Keratinocyte (primary cell): ENCODE results near the gene SMCO2. TPM values are rescaled to one million over a fixed set of nuclear protein-coding genes. Genes with fewer than 3 reads are reported as not detected.

Source experiments
- DNase-seq: peaks from one replicate; pipeline ENCODE4 v3.0.0-alpha.2; 2011; ENCODE audit warnings: low read depth, missing footprints, low spot score
- FAIRE-seq: peaks from 2 replicates; lab custom pipeline; 2011; peaks lifted over from hg19 to GRCh38; lab: Jason Lieb, UNC
- H2AFZ ChIP-seq: 2 replicates; pipeline ENCODE4 v1.6.0; 2012; ENCODE audit warnings: low read length, control low read depth, inconsistent platforms; ENCODE audit not compliant: control insufficient read depth
- H3K27ac ChIP-seq: 2 replicates; pipeline ENCODE4 v1.5.1; 2011; ENCODE audit warnings: low read length; ENCODE audit not compliant: control insufficient read depth, insufficient read depth
- H3K27me3 ChIP-seq: 3 replicates; pipeline ENCODE4 v1.6.0; 2011; ENCODE audit warnings: low read length; ENCODE audit not compliant: control insufficient read depth, insufficient read depth; ENCODE audit errors: extremely low read depth
- H3K36me3 ChIP-seq, 2 experiments: 2 replicates in 1 of 2; 3 replicates in 1 of 2; pipeline ENCODE4 v1.5.1; 2011; ENCODE audit warnings: low read length in 2 of 2, mild to moderate bottlenecking in 1 of 2; ENCODE audit not compliant: control insufficient read depth in 2 of 2, insufficient read depth in 2 of 2; ENCODE audit errors: extremely low read depth in 1 of 2
- H3K4me1 ChIP-seq: 3 replicates; pipeline ENCODE4 v1.5.1; 2011; ENCODE audit warnings: low read length; ENCODE audit not compliant: control insufficient read depth, insufficient read depth; ENCODE audit errors: extremely low read depth
- H3K4me2 ChIP-seq: 3 replicates; pipeline ENCODE4 v1.6.0; 2011; ENCODE audit warnings: low read depth, low read length; ENCODE audit not compliant: control insufficient read depth, insufficient read depth; ENCODE audit errors: extremely low read depth
- H3K4me3 ChIP-seq, 3 experiments: fragments of 200-600 bp in 1 of 3; sonication (generic) in 1 of 3; 2 replicates in 2 of 3; 3 replicates in 1 of 3; pipeline ENCODE4 v1.5.1; 2011 to 2016; ENCODE audit warnings: low read length in 3 of 3, mild to moderate bottlenecking in 3 of 3, control low read depth in 2 of 3, inconsistent platforms in 1 of 3, low read depth in 1 of 3, mixed read lengths in 1 of 3, mixed run types in 1 of 3, moderate library complexity in 1 of 3; ENCODE audit not compliant: control insufficient read depth in 2 of 3, insufficient read depth in 2 of 3; ENCODE audit errors: extremely low read depth in 1 of 3
- H3K79me2 ChIP-seq: 2 replicates; pipeline ENCODE4 v1.6.0; 2012; ENCODE audit warnings: low read length; ENCODE audit not compliant: control insufficient read depth, insufficient read depth
- H3K9ac ChIP-seq: 3 replicates; pipeline ENCODE4 v1.6.0; 2011; ENCODE audit warnings: low read length; ENCODE audit not compliant: control insufficient read depth, insufficient read depth; ENCODE audit errors: extremely low read depth
- H3K9me1 ChIP-seq: 3 replicates; pipeline ENCODE4 v1.6.0; 2011; ENCODE audit warnings: low read length; ENCODE audit not compliant: control insufficient read depth, insufficient read depth; ENCODE audit errors: extremely low read depth
- H3K9me3 ChIP-seq: 2 replicates; pipeline ENCODE4 v1.5.1; 2012; ENCODE audit warnings: low read depth, low read length; ENCODE audit not compliant: control insufficient read depth
- H4K20me1 ChIP-seq: 3 replicates; pipeline ENCODE4 v1.6.0; 2011; ENCODE audit warnings: low read length; ENCODE audit not compliant: control insufficient read depth, insufficient read depth; ENCODE audit errors: extremely low read depth
- CTCF ChIP-seq, 3 experiments: IDR thresholded peaks in 1 of 3; conservative IDR thresholded peaks in 1 of 3; optimal IDR thresholded peaks in 1 of 3; 2 replicates in 2 of 3; 3 replicates in 1 of 3; pipeline versions ENCODE3 to v1.5.1; 2011; ENCODE audit warnings: low read length in 3 of 3, mild to moderate bottlenecking in 3 of 3, moderate library complexity in 2 of 3, control low read depth in 1 of 3, inconsistent platforms in 1 of 3; ENCODE audit not compliant: insufficient read depth in 2 of 3; ENCODE audit errors: extremely low read depth in 1 of 3
- EZH2 ChIP-seq: IDR thresholded peaks from one replicate; pipeline ENCODE4 v1.6.1; 2012; ENCODE audit warnings: inconsistent platforms, mild to moderate bottlenecking, low read length, moderate library complexity
- dilution Hi-C: fragments of 300-500 bp; cut with MboI; formaldehyde crosslinking; loops from one replicate; pipeline ENCODE4 v1.7.0; 2020; ENCODE audit warnings: low sequenced_read_pairs; ENCODE audit not compliant: extremely low pct_ligation_motif_present
- polyA plus RNA-seq, 5 experiments: library from polyadenylated mRNA; depleted of rRNA in 3 of 5; stranded (reverse) in 3 of 5; stranded (forward) in 1 of 5; unstranded in 1 of 5; fragments of >200 nt; gene quantifications; 1 replicate in 1 of 5; 2 replicates in 3 of 5; 3 replicates in 1 of 5; pipeline versions ENCODE4 v1.2.1 to v1.2.3, GENCODE V29; 2011 to 2012; ENCODE audit warnings: missing spikeins in 2 of 5, low read depth in 1 of 5, low replicate concordance in 1 of 5

Gene SMCO2
- polyA plus RNA-seq, 1 donor (not counting 4 experiments of a cell fraction or from before 2014, with no cell fraction given) = 0.49 TPM

- H3K9me1 ChIP-seq = no peaks in the 10 kb centered on the region
- TF ChIP-seq EZH2 = no peak
- TF ChIP-seq CTCF (optimal IDR thresholded peaks at IDR 0.05 in 1 of 3, IDR thresholded peaks at IDR 0.05 in 1 of 3, conservative IDR thresholded peaks at IDR 0.05 in 1 of 3; ENCODE audit: extremely low read depth in 1 of 3, insufficient read depth in 2 of 3, low read length in 3 of 3) = no peak
- H3K9ac ChIP-seq = no peak overlapping the region
- no peaks in the 10 kb centered on the region for H3K9me3 ChIP-seq
- H2AFZ ChIP-seq = no peak overlapping the region
- H3K27ac ChIP-seq = no peak overlapping the region
- no peak for FAIRE-seq
- H4K20me1 ChIP-seq = no peaks in the 10 kb centered on the region
- DNase-seq = no peak
- dilution Hi-C loops = no loop called here
- no peaks in the 10 kb centered on the region for H3K36me3 ChIP-seq
- no peak overlapping the region for H3K4me3 ChIP-seq
- H3K4me1 ChIP-seq = peaks cover 9% of the 10 kb centered on the region
- H3K4me2 ChIP-seq = no peak overlapping the region
- H3K79me2 ChIP-seq = no peaks in the 10 kb centered on the region
- H3K27me3 ChIP-seq = no peaks in the 10 kb centered on the region
These were observed 32.4 kb downstream of the SMCO2 start for GRCh38 chr12:27478949-27479348.

GRCh38 chr12:27480016-27480415, 33.5 kb downstream of the SMCO2 start:
- Histone ChIP-seq H2AFZ (no peak overlapping the region), H3K9me3 (no peaks in the 10 kb centered on the region), H3K9me1 (no peaks in the 10 kb centered on the region), H3K4me1 (no peaks in the 10 kb centered on the region), H3K27me3 (no peaks in the 10 kb centered on the region), H3K27ac (no peak overlapping the region), H3K79me2 (no peaks in the 10 kb centered on the region), H3K4me3 (no peak overlapping the region), H3K36me3 (no peaks in the 10 kb centered on the region), H3K4me2 (no peak overlapping the region), H4K20me1 (no peaks in the 10 kb centered on the region), H3K9ac (no peak overlapping the region)
- dilution Hi-C loops = no loop called here
- TF ChIP-seq CTCF (optimal IDR thresholded peaks at IDR 0.05 in 1 of 3, IDR thresholded peaks at IDR 0.05 in 1 of 3, conservative IDR thresholded peaks at IDR 0.05 in 1 of 3; ENCODE audit: extremely low read depth in 1 of 3, insufficient read depth in 2 of 3, low read length in 3 of 3) (no peak), EZH2 (no peak)
- no peak for FAIRE-seq
- DNase-seq = no peak
